Kasumi-1 (cell line): ENCODE measurements around the gene MRPL58.

Experiments
- DNase-seq, 2 experiments: peaks; one replicate each; lab custom pipeline; 2025; lab: John Stamatoyannopoulos, UW

MRPL58 gene

DNA sequence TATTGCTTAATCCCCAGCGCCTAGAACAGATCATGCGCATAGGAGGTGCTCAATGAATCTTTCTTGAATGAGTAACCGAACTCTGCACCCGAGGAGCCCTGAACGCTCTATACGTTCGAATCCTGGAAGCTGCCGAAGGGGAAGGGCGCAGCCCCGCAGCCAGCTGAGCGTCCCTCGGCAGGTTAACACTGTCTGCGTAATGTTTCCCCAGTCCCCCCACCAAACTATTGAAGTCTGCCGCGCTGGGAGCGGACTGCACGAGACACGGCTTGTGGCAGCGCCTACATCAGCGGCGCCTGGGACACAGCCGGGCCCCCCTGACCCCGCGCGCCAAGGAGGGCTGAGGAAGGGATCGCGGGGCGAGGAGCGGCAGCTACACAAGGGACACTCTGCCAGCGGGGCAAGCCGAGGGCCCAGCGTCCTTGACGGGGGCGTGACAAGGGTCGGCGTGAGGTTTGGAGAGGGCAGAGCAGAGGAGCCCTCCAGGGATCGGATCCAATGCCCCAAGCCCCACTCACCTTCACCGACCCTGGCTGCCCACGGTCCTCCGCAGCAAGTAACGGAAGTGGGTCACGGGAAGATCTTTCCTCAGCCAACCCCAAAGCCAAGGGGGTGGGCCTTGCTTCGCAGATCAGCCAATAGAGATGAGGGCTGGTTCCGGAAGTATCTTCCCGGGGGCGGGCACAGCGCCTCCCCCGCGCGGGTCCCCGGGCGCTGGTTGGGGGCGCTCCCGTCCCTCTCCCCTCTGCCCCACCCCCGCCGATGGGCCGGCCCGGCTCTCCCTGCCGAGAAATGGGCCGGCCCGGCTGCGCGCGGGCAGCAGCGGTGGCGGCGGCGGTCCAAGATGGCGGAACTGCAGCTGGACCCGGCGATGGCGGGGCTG lies 34.2 kb downstream of the MRPL58 start, which contains the start of the genes ATP5PD and KCTD2:
Gene ATP5PD (minus strand): TSS at position 563 of the 883 bp plus-strand sequence. CDS start 4,319 bp downstream, outside the sequence.
Gene KCTD2 (plus strand): TSS at position 819 of the 883 bp plus-strand sequence. CDS start 26 bp downstream, at position 845.
- DNase-seq: peak; percentile 98 to 99

DNA sequence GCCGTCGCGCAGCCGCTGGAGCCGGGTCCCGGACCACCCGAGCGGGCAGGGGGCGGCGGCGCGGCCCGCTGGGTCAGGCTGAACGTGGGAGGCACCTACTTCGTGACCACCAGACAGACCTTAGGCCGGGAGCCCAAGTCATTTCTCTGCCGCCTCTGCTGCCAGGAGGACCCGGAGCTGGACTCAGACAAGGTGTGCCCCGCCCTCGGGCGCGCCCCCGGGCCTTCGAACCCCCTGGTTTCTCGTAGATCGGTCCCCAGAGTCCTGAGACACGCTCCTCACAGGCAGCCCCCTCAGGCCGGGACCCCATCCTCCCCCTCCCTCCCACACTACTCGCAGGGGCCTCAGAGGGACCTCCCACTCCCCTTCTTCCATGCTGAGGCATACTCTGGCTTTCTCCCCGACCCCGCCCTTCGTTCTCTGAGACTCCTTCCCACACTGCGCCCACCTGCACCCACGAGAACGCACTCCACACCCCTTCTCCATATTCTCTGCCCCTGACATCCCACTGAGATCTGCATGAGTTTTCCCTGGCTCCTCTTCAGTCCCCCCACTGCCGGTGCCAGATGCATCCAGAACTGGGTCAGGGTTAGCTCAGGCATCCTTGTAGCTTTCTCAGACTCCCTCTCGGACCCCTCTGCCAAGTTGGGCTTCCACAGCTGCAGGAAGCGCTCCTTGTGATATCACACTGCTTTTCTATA lies 35.1 kb downstream of the MRPL58 start:
- DNase-seq: peak in 1 of 2 experiments; percentile 36

GRCh38 chr17:75048249-75048878 lies 35.9 kb downstream of the MRPL58 start:
- no peak for DNase-seq

DNA sequence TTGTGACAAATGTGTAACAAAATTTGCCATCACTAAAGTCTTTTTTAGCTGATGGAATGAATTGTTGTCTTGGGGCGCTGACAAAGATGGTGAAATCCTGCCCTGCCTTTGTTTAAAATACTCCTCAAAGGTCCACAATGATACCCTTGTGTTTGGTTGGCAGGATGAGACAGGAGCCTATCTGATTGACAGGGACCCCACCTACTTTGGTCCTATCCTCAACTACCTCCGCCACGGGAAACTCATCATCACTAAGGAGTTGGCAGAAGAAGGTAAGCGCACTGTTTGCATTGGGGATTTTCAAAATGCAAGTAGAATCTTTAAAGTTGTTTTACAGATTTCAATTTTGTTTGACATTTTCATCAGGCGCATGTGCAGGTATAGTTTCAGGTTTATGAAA lies 36.6 kb downstream of the MRPL58 start:
- no peak for DNase-seq

DNA sequence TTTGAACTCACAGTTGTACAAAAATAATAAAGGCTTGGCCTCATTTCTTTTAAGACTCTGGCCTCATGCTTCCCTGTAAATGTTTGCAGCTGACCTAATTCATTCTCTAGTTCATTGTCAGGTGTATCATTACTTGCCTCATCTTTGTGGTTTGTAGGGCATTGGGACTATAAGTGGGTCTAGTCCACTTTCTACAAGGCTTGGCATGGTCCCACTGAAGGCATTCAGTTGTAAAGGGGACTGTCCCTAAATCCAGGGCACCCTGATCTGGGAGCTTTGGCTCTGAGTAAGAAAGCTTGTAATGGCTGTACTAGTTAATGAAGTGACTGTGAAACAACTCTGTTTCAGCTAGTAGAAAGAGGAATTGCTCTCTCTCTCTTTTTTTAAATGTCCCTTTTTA lies 37.2 kb downstream of the MRPL58 start:
- no peak for DNase-seq

DNA sequence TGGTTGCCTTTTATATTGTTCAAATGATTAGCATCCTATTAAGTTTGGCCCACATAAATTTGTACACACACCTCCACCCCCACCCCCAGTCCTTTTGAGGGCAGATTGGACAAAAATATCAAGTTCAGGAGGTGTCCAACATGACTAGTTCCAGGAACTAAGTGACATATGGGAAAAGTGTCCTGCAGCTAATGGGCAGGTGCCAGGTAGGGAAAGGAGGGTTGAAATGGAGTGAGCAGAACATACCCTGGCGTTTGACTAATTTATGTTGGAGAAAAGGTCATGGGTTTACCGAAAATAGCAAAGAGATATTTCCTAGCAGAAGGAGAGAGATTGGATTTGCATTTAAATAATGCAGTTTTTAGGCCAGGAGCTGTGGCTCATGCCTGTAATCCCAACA lies 39.5 kb downstream of the MRPL58 start:
- no peak for DNase-seq

- DNase-seq: peak; percentile 92 to 98
Measured at GRCh38 chr17:75059369-75060345, 47.2 kb downstream of the MRPL58 start.

GRCh38 chr17:75060434-75061054 lies 48.1 kb downstream of the MRPL58 start:
- no peak for DNase-seq

GRCh38 chr17:75061055-75061438 lies 48.6 kb downstream of the MRPL58 start:
- DNase-seq: no peak

DNA sequence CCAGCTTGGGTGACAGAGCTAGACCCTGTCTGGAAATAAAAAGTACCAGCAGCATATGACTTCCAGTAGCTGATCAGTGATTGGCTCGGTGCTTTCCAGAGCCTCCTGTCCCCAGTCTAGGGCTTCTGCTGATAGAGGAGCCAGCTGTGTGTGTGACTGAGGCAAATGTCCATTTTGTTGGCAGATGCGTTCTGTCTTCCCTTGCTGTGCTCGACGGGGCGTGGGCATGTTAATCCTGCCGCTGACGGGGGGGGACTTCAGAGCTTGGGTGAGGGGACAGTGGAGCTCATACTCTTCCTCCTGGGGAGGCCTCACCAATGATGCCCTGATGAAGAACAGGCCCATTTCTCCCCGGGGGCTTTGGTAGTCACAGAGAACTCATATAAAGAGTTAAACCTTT lies 49.1 kb downstream of the MRPL58 start:
- no peak for DNase-seq

DNA sequence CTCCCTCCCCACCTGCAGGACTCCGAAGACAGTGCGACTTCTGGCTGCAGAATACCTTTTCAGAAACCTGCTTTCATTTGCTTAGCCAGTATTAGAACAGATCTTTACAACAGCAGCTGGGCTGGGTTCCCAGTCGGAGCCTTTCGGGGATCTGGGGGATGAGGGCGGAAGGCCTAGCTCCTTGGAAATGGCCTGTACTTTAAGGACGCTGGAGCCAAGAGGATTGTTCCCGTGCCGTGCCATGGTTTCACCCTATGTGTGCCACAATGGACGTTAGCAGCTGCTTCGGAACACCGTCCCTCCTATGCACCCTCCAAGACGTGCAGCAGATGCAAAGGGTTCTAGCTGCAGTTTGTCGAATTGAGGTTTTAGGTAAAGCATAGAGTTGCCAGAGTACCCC lies 50.7 kb downstream of the MRPL58 start:
- no peak for DNase-seq

GRCh38 chr17:75063626-75064025 lies 51.2 kb downstream of the MRPL58 start:
- no peak for DNase-seq

- no peak for DNase-seq
Measured at GRCh38 chr17:75064040-75064439, 51.6 kb downstream of the MRPL58 start.

GRCh38 chr17:75064460-75064859 lies 52.0 kb downstream of the MRPL58 start:
- DNase-seq: no peak

GRCh38 chr17:75064867-75065561 lies 52.5 kb downstream of the MRPL58 start:
- DNase-seq: no peak

GRCh38 chr17:75065562-75066151 lies 53.2 kb downstream of the MRPL58 start:
- no peak for DNase-seq

DNA sequence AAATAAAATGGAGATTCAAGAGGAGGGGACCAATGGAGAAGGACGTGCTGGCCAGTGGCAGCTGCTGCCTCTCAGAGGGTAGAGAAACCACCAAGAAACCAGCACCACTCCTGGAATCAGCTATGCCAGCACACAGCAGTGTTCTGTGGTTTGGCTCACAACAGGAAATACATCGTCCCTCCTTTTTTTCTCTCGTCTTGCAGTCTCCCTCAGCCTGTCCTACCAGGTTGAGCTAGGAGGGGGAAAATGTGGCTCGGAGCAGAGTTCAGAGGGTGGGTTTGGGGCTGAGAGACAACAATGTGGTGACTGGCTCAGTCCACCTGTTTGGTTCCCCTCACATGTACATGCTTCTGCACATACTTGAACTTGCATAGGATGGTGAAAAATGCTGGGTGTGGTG lies 55.4 kb downstream of the MRPL58 start:
- DNase-seq: peak; percentile 48 to 49

- DNase-seq: no peak
Measured at GRCh38 chr17:75068750-75069149, 56.3 kb downstream of the MRPL58 start.

GRCh38 chr17:75069783-75070182 lies 57.3 kb downstream of the MRPL58 start:
- DNase-seq: peak; percentile 22 to 65
